ENCODE measurements around the gene C6orf132. TPM values are rescaled to one million over a fixed set of nuclear protein-coding genes. Genes with fewer than 3 reads are reported as not detected.

The C6orf132 gene
- total RNA-seq, 1 experiment from 2014 or later: 88.5 TPM

DNA sequence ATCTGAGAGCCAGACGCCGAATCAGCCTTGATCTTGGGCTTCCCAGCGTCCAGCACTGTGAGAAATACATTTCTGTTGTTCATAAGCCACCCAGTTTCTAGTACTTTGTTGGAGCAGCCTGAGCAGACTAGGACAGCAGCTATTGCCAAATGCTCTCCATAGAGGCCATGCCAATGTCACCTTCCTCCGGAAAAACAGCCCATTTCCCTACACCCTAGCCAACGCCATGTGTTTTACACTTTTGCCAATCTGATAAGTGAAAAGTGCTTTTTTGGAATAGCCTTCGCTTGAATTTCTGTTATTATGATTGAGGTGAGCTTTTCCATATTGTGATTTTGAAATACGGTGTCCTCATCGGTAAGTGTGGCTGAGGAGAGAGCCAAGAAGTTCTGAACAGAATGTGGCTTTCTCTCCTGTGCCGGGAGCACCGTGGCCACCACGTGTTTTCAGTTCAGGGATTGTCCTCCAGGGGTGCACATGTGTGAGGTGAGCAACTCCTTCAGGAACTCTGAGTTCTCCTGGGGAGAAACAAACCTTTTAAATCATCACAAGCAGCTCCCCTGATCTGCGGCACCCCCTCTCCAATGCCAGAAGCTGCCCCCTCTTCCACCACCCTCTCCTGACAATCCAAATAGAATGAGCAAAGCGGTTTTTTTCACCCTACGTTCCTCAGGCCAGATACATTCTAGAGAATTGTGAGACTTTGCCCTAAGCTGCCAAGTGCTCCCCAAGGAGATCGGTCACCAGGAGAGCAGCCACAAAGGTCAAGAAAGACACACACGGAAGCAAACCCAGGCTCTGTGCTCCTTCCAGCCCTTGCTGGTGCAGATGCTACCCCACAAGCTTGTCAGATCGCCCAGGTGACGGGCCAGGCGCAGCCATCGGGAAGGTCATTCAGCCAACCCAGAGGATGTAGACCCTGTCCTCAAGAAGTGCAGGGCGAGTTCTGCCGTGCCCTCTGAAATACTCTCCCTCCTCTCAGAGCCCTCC is 56.1 kb downstream of the C6orf132 start:
- intact Hi-C loops (cut with micrococcal nuclease; ENCODE audit: unreplicated experiment): no loop called here
- H3K27ac Mint-ChIP-seq (ENCODE audit: unreplicated experiment): no peak overlapping the region
- no TSS peak for BruUV-seq (replicated peaks)

GRCh38 chr6:42084889-42085288 is 57.5 kb downstream of the C6orf132 start:
- peaks cover 17% of the 10 kb centered on the region for H3K36me3 Mint-ChIP-seq (ENCODE audit: insufficient read depth, unreplicated experiment)
- no peaks in the 10 kb centered on the region for H3K9me3 Mint-ChIP-seq (ENCODE audit: low read depth, unreplicated experiment)
- peaks cover 18% of the 10 kb centered on the region for H3K4me1 Mint-ChIP-seq (ENCODE audit: low read depth, unreplicated experiment)
- no peak overlapping the region for H3K4me3 Mint-ChIP-seq (ENCODE audit: low read depth, unreplicated experiment)
- intact Hi-C loops (cut with micrococcal nuclease; ENCODE audit: unreplicated experiment): no loop called here
- CTCF ChIA-PET: interaction anchor here (1.0 to 1.1 kb wide), 3 partner anchors 29 to 82 kb away, joined by 3 to 4 read pairs (median 3); no protein-coding TSS in a partner anchor
- TF ChIP-seq, protein P1, sequence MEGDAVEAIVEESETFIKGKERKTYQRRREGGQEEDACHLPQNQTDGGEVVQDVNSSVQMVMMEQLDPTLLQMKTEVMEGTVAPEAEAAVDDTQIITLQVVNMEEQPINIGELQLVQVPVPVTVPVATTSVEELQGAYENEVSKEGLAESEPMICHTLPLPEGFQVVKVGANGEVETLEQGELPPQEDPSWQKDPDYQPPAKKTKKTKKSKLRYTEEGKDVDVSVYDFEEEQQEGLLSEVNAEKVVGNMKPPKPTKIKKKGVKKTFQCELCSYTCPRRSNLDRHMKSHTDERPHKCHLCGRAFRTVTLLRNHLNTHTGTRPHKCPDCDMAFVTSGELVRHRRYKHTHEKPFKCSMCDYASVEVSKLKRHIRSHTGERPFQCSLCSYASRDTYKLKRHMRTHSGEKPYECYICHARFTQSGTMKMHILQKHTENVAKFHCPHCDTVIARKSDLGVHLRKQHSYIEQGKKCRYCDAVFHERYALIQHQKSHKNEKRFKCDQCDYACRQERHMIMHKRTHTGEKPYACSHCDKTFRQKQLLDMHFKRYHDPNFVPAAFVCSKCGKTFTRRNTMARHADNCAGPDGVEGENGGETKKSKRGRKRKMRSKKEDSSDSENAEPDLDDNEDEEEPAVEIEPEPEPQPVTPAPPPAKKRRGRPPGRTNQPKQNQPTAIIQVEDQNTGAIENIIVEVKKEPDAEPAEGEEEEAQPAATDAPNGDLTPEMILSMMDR (IDR thresholded peaks at IDR 0.05; ENCODE audit: unreplicated experiment): no peak
- no TSS peak for BruUV-seq (replicated peaks)
- no peak for DNase-seq
- H3K27me3 Mint-ChIP-seq (ENCODE audit: unreplicated experiment): no peaks in the 10 kb centered on the region
- H3K27ac Mint-ChIP-seq (ENCODE audit: unreplicated experiment): no peak overlapping the region

More for the DNA sequence above, 56.1 kb downstream of the C6orf132 start:
- H3K4me3 Mint-ChIP-seq (ENCODE audit: low read depth, unreplicated experiment): no peak overlapping the region
- no peaks in the 10 kb centered on the region for H3K9me3 Mint-ChIP-seq (ENCODE audit: low read depth, unreplicated experiment)
- H3K4me1 Mint-ChIP-seq (ENCODE audit: low read depth, unreplicated experiment): peaks cover 18% of the 10 kb centered on the region
- DNase-seq: no peak
- no peaks in the 10 kb centered on the region for H3K27me3 Mint-ChIP-seq (ENCODE audit: unreplicated experiment)
- TF ChIP-seq, protein P1 (IDR thresholded peaks at IDR 0.05; ENCODE audit: unreplicated experiment): no peak
- peaks cover 10% of the 10 kb centered on the region for H3K36me3 Mint-ChIP-seq (ENCODE audit: insufficient read depth, unreplicated experiment)
- CTCF ChIA-PET: interaction anchor here (1.0 to 1.3 kb wide), 3 partner anchors 28 to 79 kb away, joined by 3 to 5 read pairs (median 3); no protein-coding TSS in a partner anchor

- Mint-ChIP-seq H3K36me3 (ENCODE audit: insufficient read depth, unreplicated experiment) (peaks cover 29% of the 10 kb centered on the region), H3K9me3 (ENCODE audit: low read depth, unreplicated experiment) (no peaks in the 10 kb centered on the region), H3K27me3 (ENCODE audit: unreplicated experiment) (no peaks in the 10 kb centered on the region), H3K4me3 (ENCODE audit: low read depth, unreplicated experiment) (no peak overlapping the region), H3K27ac (ENCODE audit: unreplicated experiment) (no peak overlapping the region), H3K4me1 (ENCODE audit: low read depth, unreplicated experiment) (peaks cover 13% of the 10 kb centered on the region)
- CTCF ChIA-PET: interaction anchor here (0.7 kb wide), 2 partner anchors 16 to 33 kb away, joined by 3 to 6 read pairs; partner anchors contain the start of gene TAF8
- intact Hi-C loops (cut with micrococcal nuclease; ENCODE audit: unreplicated experiment): no loop called here
- TF ChIP-seq, protein P1 (IDR thresholded peaks at IDR 0.05; ENCODE audit: unreplicated experiment): no peak
- BruUV-seq (replicated peaks): no TSS peak
- no peak for DNase-seq
Observed at GRCh38 chr6:42083530-42083929, 58.9 kb downstream of the C6orf132 start.

DNA sequence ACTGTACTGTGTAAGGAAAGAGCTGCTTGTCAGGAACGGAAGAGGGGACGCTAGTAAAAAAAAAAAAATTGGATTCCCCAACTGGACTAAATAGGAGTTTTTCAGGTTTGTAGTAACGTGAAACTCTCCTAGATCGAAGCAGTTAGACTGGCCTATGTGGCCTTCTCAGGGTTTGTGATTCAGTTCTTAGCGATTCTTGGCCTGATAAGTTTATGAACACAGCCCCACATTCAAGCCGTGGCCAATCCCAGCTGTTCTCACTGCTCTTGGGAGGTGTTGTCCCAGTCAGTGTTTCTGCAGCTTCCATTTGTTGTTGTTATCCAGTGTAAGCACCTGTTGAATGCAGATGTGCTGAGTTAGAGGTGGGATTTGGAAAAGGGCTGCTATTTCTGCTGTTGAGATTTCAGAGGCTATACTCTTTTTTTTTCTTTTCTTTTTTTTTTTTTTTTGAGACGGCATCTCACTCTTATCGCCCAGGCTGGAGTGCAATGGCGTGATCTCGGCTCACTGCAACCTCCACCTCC is 62.4 kb downstream of the C6orf132 start:
- Mint-ChIP-seq H3K4me1 (ENCODE audit: low read depth, unreplicated experiment) (no peaks in the 10 kb centered on the region), H3K36me3 (ENCODE audit: insufficient read depth, unreplicated experiment) (peaks cover 35% of the 10 kb centered on the region), H3K9me3 (ENCODE audit: low read depth, unreplicated experiment) (no peaks in the 10 kb centered on the region), H3K27me3 (ENCODE audit: unreplicated experiment) (no peaks in the 10 kb centered on the region), H3K4me3 (ENCODE audit: low read depth, unreplicated experiment) (no peak overlapping the region), H3K27ac (ENCODE audit: unreplicated experiment) (no peak overlapping the region)
- intact Hi-C loops (cut with micrococcal nuclease; ENCODE audit: unreplicated experiment): loop anchor here (10.0 kb wide), 1 partner anchor 465 kb away; no protein-coding TSS in a partner anchor
- TF ChIP-seq, protein P1 (IDR thresholded peaks at IDR 0.05; ENCODE audit: unreplicated experiment): no peak
- no peak for DNase-seq
- CTCF ChIA-PET: interaction anchor here (1.2 kb wide), 1 partner anchor 89 kb away, joined by 5 read pairs; no protein-coding TSS in a partner anchor
- no TSS peak for BruUV-seq (replicated peaks)
